Right kidney (tissue), 1 donor: Measurements from ENCODE around the gene CACNA1C.

Source experiments
- DNase-seq: peaks from one replicate; pipeline ENCODE4 v3.0.0-alpha.2; 2016

CACNA1C gene

DNA sequence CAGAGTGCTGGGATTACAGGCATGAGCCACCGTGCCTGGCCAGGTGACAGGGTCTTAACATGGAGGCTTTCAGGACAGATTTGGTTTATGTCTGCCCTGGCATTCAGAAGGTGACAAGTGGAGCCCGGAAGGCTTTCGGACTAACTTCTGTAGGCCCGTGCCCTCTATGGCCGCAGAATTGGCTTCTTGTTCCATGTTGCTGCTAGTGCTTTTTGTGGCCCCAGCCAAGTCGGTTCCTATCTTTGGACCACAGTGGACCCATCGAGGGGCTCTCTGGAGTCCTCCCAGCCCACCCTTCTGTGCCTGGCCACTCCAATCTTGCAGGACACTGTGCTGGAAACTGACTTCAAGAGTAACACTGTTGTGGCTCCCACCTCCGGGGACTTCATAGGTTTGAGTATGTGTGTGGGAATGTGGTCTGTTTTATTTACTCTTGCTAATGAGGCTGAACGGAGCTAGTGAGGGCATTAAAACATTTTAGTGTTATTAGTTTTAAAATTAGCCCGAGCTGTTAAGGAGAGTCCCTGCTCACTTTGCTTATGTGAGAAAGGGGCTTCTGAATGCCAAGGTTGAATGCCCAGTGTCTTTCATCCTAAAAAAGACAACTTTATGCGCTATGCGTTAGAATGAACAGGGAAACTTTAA is 245.9 kb downstream of the CACNA1C start:
- DNase-seq, result no peak

DNA sequence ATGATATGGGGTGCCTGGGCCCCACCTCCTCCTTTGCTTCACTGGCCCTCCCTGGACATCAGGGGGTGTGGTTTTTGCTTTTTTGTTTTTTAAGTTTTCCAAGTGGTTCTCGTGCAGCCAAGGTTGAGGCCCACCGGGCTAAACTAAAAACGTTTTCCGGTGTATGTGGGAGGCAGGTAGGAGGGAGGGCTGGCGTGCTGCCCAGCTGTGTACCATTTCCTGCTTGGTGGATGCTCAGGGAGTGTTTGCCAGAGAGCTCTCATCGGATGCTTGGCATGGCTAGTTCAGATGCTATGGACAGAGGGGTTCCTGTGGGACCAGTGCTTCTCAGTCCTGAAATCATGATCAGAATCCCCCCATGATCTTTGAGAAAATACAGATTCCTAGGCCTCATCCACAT is 246.4 kb downstream of the CACNA1C start:
- peak; percentile 42 for DNase-seq

DNA sequence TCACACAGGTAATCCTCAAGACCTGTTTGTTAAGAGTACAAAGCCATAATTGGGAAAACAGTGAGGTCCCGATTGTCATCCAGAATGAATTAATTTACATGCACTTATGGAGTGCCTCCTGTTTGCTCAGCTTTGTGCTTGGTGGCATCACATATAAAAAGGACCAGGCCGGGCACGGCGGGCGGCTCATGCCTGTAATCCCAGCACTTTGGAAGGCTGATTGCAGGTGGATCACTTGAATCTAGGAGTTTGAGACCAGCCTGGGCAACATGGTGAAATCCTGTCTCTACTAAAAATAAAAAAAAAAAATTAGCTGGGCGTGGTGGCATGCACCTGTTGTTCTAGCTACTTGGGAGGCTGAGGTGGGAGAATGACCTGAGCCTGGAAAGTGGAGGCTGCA is 247.4 kb downstream of the CACNA1C start:
- DNase-seq, result no peak

DNA sequence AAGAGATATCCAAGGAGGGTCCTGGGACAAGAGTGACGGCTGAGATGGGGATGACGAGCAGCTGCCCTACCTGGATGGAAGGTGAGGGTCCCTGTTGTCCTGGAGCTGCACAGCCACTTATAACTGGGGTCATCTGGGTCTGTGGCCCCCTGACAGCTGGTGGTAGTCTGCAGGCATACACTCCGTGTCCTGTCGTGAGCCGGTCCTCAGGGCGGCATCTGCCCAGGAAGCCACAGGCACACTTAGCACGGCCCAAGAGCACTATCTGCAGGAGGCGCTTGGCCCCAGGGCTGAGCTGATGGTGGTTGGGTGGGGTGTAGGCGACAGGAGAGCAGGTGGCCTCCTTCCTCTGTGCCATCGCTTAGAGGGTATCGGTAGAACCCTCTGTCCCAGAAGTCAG is 248.1 kb downstream of the CACNA1C start:
- DNase-seq, result no peak

DNA sequence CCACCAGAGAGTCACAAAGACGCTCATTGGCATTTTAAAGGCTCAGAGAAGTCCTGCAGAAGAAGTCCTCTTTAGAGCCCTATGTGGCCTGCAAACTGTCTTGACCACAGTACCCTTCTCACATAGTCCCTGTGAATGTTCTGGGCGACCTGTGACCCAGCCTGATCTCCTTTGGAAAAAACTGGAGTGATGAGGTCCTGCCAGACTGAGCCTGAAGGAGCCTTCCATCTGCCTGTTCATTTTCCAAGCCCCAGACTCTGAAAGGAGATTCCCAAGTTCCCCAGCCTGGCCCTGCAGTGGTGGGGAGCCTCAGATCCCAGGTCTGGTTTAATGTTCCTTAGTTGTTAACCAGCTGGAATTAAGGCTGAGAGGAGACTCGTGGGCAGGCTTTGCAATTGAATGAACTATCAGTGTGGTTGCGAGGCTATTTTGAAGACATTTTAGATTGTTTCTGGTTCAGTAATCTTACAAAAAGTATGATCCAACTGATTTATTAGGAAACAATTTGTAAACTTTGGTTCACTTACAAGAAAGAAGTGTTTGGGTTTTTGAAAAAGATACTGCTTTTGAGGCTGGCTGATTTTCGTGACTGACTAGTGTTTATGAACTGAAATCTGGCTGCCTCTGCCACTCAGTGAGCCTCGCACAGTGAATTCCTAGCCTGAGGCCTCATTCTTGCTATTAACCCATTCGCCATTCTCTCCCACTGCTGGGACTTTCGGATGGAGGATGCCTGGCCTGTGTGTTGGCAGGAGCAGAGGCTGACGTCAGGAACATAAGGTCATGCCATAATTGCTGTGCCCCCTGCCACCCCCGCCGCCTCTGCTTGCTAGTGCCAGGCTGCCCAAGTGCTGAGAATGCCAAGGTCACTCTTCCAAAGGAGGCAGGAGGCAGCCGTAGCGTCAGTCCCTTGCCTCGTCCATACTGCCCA is 249.0 kb downstream of the CACNA1C start:
- DNase-seq, result no peak

DNA sequence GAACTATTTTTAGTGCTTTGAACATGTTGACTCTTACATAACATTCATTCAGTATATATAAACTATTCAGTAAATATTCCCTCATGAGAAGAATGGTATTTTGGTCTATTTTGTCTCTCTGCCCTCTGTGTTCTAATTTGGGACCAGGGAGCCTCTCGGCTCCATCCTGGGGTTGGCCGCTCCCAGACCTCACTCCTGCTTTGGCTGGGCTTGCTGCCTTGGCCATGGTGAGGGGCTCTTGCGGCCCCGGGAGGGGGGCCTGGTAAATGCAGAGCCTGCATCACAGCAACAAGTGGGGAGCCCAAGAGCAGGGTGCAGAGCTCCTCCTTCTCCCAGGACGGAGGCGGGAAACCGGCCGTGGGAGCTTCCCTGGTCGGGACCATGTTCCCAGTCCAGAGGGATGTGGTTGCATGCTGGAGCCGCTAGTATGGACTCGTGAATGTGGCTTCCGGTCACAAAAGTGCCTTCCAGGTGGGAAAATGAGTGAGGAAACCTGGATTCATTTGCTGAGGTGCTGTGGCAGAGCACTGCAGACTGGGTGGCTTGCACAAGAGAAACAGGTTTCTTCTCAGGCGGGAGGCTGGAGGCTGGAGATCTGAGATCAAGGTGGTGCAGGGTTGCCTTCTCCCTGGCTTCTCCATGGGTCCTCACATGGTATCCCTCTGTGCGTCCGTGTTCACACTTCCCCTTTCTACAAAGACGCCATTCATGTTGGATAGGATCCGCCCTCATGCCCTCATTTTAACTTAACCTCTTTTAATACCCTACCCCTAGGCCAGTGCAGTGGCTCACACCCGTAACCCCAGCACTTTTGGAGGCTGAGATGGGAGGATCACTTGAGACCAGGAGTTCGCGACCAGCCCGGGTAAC is 250.2 kb downstream of the CACNA1C start:
- no peak for DNase-seq

DNA sequence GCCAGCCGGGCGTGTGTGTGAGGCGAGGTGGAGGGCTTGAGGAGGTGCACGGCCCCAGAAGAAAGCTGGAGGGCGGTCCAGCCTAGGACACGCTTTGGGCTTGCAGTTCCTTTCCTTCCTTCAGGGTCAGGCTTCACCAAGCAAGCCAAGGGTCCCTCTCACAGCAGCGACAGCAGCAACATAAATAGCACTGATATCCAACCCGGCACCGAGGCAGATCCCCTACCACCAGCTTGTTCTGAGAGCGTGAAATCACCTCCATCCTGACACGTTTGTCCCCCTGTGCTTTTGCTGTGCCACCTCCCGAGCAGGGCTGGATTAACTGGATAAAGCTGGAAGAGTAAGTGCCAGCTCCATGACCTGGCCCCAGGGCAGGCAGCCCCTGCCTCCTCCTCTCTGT is 251.4 kb downstream of the CACNA1C start:
- DNase-seq, result no peak

DNA sequence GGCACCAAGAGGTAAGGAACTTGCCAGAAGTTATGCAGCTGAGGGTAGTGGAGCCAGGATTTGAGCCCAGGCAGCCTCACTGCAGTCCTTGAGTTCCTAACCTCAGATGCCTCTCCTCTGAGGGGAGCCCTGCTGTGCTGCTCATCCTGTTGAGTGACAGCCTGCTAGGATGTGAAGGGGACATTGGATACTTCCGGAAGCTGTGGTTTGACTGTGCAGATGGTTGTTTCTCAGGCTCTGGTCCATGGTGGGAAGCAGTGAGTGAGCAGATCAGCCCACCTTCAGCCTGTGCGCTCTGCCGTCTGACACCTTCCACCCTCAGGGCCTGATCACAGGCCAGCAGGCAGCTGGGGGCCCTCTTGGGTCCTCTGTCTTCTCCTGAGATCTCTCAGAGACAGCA is 253.2 kb downstream of the CACNA1C start:
- DNase-seq, result no peak

DNA sequence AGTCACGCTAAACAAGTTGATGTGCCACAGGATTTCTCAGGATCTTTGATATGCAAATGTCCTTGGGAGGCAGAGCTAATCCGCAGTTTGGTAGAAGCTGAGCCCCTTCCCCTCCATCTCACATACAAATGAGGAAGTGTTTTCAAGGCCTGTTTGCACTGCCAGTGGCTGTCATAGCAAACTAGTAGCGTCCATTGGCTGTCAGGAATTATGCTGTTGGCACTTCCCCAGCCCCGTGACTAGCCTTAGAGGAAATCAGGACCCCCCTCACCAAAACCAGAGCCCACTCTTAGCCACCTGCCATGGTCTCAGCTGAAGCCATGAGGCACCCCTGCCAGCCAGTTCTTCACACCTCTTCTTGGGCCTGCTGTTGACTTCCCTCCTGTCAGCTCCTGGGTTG is 253.9 kb downstream of the CACNA1C start:
- no peak for DNase-seq

DNA sequence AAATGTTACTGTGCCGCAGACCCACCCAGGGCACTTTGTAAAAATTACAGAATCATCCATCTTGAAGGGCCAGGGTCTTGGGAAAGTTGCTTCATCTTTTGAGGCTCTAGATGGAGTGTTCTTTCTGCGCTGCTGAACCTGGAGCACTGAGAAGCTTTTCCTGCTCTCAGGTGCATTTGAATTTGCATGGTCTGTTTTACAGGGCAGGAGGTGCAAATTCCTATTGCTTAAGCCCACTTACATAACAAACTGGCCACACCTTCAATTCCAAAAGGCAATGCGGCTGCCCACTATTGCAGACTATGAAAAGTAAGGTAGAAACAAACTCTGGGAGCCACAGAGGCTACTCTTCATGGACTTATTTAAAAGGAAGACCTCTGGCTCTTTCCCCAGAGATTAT is 254.8 kb downstream of the CACNA1C start:
- DNase-seq, result no peak

DNA sequence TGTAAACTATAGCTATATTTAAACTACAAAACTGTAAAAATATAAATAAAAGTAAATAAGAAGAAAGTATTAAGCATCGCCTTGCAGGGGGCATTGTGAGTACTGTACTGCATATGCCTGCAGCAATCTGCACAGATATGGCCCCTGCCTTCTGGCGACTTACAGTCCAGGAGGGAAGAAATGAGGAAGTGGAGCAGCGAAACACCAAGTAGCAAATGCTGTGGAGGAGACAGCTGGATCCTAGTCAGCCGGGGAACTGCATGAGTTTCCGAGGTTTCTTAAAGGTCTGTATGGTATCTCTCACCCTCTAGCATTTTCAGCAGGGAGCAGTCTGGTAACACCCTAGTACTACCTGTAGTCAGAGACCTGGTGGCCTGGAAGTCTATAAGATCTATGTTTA is 256.9 kb downstream of the CACNA1C start:
- no peak for DNase-seq

DNA sequence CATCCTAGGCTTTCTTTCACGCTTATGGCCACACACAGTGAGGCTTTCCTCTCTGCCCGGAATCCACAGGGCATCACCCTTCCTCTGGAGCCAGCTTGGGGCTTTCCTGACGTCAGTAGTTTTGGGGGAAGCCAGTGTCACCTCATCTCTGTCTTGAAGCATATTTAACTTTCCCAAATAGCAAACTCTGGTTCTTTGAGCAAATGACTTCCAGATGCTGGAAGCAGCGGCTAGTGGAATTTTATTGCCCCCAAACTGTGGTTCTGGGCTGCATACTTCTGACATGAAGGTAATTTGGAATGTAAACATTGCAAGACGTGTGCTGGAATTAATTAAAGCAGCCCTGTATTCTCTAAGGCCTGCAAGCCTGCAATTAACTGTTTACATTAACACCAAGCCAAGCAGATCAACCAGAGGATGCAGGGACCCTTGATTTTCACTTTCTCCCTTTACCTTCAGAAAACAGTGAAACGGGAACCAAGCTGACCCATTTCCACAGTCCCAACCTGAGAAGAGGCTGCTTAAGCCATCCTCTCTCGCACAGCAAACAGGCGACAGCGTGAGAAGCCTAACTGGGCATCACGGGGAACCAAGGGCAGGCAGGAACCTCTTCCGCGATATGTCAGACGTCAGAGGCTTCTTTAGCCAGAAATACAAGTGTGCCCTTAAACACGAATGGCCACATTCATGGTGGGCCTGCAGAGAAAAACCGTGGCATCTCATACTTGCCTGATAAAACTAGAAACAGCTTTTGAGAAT is 258.4 kb downstream of the CACNA1C start:
- DNase-seq, result no peak

DNA sequence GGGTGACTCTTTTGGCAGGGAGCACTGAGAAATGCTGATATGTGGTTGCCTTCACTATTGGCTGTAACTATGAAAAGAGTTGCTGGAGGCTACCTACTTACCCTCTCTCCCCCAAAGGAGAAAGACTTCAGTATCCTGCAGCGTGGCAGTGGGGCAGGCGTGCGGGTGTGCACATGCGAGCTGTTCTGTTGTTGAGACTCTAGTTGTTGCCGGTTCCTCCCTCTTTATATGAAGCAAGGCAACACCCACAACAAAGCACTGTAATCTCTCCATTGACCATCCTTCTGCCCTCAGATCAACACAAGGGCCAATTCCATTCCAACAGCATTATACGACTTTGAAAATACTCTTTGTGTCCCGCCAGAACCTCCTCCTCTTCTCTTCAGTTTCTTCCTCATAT is 259.4 kb downstream of the CACNA1C start:
- no peak for DNase-seq

DNA sequence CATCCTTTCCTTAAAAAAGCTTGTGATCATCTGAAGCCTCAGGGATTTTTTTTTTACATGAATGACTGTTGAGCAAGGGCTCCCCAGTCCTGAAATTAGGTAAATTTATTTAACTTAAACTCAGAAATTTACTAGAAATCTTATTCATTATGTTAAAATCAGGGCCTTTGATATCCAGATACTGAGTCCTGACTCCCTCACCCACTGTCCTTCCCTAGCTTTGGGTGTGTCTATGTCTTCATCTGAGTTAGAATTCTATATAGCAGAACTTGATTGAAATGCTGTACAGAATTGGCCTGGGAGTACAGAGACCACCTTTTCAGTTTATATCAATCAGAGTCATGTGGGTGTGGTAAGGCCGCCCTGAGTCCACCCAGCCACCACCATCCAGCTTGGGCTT is 260.0 kb downstream of the CACNA1C start:
- no peak for DNase-seq

DNA sequence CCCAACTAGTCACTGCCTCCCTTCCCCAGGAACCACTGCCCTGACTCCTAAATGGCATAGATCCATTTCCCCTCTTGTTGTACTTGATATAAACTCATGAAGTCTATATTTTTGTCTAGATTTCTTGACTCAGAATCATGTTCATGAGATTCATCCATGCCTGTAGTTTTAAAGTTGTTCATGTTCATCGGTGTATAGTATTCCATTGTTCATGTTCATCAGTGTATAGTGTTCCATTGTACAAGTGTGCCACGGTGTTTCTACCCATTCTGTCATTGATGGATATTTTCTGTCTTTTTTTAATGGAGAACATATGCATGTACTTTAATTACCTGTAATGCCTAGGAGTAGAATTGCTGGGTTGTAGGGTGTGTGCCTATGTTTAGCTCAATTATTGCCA is 261.7 kb downstream of the CACNA1C start:
- no peak for DNase-seq

DNA sequence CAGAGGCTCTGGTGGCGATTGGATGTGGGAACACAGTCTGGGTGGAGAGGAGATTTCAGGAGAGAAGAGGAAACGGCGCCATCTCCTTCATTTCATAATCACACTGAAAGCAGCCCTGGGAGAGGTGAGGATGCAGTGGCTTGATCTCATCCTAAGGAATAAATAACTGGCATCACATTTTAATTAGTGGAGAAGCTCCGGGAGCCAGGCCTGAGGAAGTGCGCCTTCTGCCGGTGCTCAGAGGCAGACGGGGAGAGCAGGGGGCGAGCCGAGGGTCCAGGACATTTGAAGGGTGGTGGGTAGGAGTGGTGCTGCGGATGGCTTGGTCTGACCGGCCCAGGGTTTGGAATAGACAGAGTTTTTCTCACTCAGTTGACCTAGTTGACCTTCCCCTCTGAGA is 265.0 kb downstream of the CACNA1C start:
- no peak for DNase-seq

DNA sequence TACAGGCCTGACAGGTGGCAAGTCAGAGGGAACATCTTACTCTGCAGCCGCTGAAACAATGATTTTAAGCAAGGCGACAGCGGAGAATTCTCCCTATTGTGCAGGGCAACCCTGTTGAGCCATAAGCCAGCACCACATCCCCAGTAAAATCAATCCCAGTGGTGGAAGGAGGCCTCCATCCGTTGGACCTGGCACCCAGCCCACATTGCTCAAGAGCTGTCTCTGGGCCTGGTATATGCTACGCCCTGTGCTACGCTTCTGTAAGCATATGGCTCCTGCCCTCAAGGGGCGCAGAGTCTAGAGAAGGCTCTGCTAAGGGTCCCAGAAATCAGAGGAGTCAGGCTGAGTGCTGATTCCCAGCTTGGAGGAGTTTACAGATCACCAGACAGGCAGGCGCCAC is 265.5 kb downstream of the CACNA1C start:
- DNase-seq, result no peak

DNA sequence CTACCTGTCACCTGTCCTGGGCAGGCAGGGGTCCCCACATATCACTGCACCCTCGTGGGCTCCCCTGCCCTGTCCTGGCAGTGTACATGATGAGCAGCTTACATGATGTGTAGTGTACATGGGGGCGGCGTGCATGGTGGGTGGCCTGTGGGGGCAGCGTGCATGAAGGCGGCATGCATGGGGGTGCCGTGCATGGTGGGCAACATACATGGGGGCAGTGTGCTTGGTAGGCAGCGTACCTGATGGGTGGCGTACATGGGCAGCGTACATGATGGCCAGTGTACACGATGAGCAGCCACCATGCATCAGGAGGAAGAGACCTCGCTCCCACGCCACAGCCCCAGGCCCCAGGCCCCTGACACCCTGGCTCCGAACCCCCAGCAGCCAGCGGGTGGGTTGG is 266.3 kb downstream of the CACNA1C start:
- DNase-seq, result no peak

DNA sequence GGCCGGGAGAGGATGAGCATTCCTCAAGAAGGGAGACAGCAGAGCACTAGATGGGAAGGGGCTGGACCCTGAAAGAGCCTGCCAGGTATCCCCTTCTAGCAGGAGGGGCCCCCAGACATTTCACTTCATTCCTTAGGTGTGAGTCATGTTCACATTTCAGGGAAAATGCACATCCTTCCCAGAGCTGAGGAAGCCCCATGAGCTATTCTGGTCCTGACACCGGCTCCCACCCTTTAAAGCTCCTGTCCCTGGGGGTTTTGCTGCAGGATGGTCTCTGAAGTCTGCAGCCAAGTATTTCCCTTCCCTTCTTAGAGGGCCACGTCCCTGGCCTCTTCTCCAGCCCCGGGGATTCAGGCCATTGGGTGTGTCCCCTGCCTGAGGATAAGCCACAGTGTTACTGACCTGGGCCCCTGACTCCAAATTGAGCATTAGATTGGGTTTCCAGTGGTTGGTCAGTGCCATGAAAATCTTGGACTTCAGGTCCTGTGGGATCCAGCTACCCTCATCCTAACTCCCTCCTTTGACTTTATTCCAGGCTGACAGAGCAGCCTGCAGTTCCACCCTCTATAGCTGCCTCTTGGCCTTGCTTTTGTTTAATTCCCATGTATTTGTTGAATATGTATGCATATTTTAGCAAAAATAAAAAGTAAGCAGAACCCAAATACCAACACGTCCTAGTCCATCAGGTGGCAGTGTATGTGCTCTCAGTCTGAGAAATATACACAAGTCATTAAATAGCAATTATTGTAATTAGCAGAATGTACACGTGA is 267.1 kb downstream of the CACNA1C start:
- no peak for DNase-seq

DNA sequence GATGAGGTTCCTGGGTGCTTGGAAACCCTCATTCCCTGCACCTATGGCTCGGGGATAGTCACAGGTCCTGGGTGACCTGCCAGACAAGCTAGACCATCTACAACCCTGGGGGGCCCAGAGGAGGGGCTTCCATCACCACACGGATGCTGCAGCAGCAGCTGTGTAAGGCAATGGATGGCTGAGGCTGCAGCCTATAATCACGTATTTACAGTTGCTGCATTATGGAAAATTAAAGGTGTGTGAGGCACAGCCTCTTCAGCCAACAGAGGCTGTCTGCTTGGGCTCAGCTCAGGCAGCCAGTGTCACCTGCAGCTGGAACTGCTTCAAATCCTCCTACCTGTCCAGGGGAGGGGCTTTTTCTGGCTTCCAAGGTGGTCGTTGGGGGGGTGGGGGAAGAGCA is 268.1 kb downstream of the CACNA1C start:
- DNase-seq, result no peak

DNA sequence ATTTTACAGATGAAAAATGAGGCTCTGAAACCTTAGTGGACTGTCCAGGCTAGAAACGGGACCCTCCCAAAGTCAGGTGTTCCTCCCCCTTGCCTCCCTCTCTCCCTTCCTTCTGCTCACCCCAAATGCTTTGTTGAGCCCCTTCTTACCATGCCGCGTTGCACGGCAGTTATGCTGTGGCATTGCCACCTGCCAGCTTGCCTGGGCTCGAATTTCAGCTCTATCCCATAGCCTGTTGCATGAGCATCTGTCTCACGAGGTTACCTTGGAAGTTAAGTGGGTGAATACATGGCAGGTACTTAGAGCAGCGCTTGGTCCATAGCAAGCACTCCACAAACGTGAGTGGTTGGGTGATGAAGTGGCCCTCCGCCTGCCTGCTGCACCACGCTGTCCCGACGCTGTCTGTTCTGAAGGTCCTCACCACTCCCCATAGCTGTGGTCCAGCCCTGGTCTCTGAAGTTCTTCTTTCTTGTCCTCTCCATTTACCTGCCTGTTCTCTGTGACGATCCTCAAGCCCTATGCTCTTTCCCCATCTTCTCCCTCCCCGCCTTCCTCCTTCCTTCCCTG is 269.9 kb downstream of the CACNA1C start:
- no peak for DNase-seq
